Stimulated activated CD4-positive, alpha-beta T cell treated with anti-CD3 and anti-CD28 coated beads, Interleukin-4, amount 100 ng/mL, for 1 hour (primary cell): ENCODE data around the gene NLRP4.
A peak's percentile ranks its signal among the peaks of the same experiment; 100 is the strongest.

Experiments
- DNase-seq: peaks from one replicate; pipeline ENCODE4 v3.0.0-alpha.2; 2020

NLRP4 gene

GRCh38 chr19:55836340-55836739, at the start of gene NLRP4:
Gene NLRP4 (plus strand): TSS chr19:55836540. CDS start chr19:55852081, 15,541 bp downstream.
- DNase-seq = no peak

GRCh38 chr19:55795021-55795420, 41.3 kb upstream of the NLRP4 start:
- no peak for DNase-seq

- DNase-seq = no peak
Observed at GRCh38 chr19:55801416-55801815, 34.9 kb upstream of the NLRP4 start.

GRCh38 chr19:55802281-55802680, 34.1 kb upstream of the NLRP4 start:
- DNase-seq = no peak

- DNase-seq = peak; percentile 30
Observed at GRCh38 chr19:55809381-55810058, 26.8 kb upstream of the NLRP4 start.

GRCh38 chr19:55811340-55811739, 25.0 kb upstream of the NLRP4 start:
- no peak for DNase-seq

GRCh38 chr19:55812449-55812848, 23.9 kb upstream of the NLRP4 start:
- DNase-seq = no peak

- no peak for DNase-seq
Observed at GRCh38 chr19:55813906-55814305, 22.4 kb upstream of the NLRP4 start.

- no peak for DNase-seq
Observed at GRCh38 chr19:55820037-55820436, 16.3 kb upstream of the NLRP4 start.

GRCh38 chr19:55830656-55831055, 5.7 kb upstream of the NLRP4 start:
- no peak for DNase-seq

GRCh38 chr19:55831846-55832245, 4.5 kb upstream of the NLRP4 start, which contains the start of gene NLRP11:
Gene NLRP11 (minus strand): TSS chr19:55831999. CDS start chr19:55818174, 13,825 bp downstream.
- DNase-seq = no peak

- no peak for DNase-seq
Observed at GRCh38 chr19:55832676-55833075, 3.7 kb upstream of the NLRP4 start.

- DNase-seq = no peak
Observed at GRCh38 chr19:55838251-55838650, 1.9 kb downstream of the NLRP4 start.

GRCh38 chr19:55838906-55839305, 2.6 kb downstream of the NLRP4 start:
- no peak for DNase-seq

- DNase-seq = no peak
Observed at GRCh38 chr19:55855160-55855559, 18.8 kb downstream of the NLRP4 start.

- no peak for DNase-seq
Observed at GRCh38 chr19:55857149-55857548, 20.8 kb downstream of the NLRP4 start.

GRCh38 chr19:55857974-55858373, 21.6 kb downstream of the NLRP4 start:
- DNase-seq = no peak

GRCh38 chr19:55858401-55858800, 22.1 kb downstream of the NLRP4 start:
- DNase-seq = no peak

GRCh38 chr19:55858969-55859368, 22.6 kb downstream of the NLRP4 start:
- no peak for DNase-seq

GRCh38 chr19:55866521-55866920, 30.2 kb downstream of the NLRP4 start:
- no peak for DNase-seq

- no peak for DNase-seq
Observed at GRCh38 chr19:55867101-55867500, 30.8 kb downstream of the NLRP4 start.

GRCh38 chr19:55870736-55871135, 34.4 kb downstream of the NLRP4 start:
- no peak for DNase-seq

- DNase-seq = no peak
Observed at GRCh38 chr19:55877211-55877610, 40.9 kb downstream of the NLRP4 start.

- no peak for DNase-seq
Observed at GRCh38 chr19:55882626-55883025, 46.3 kb downstream of the NLRP4 start.

GRCh38 chr19:55898911-55899310, 62.6 kb downstream of the NLRP4 start:
- DNase-seq = no peak
